GM18951 (cell line): ENCODE results near the gene DBI.

Source experiments
- POLR2A ChIP-seq: IDR thresholded peaks from 4 replicates; pipeline ENCODE4 v1.6.1; 2011; ENCODE audit warnings: mild to moderate bottlenecking; ENCODE audit not compliant: insufficient read length, insufficient read depth; ENCODE audit errors: extremely low read depth
- in situ Hi-C: fragments of 300-500 bp; cut with MboI; formaldehyde crosslinking; loops from one replicate; pipeline ENCODE4 v1.12.0; 2022; ENCODE audit warnings: low sequenced_read_pairs, mixed read lengths, inconsistent platforms; ENCODE audit not compliant: unreplicated experiment

The DBI gene

GRCh38 chr2:119366649-119367471 lies at the start of gene DBI, which contains the start of gene C2orf76:
TSS of gene DBI (plus strand) at chr2:119366977. CDS start at chr2:119367052, 75 bp downstream.
TSS of gene C2orf76 (minus strand) at chr2:119366834. CDS start at chr2:119339959, 26,875 bp downstream.
- peak; percentile 95 for TF ChIP-seq POLR2A
- in situ Hi-C loops = no loop called here

- in situ Hi-C loops = no loop called here
- TF ChIP-seq POLR2A = no peak
Observed at GRCh38 chr2:119317554-119317953, 49.2 kb upstream of the DBI start.

- TF ChIP-seq POLR2A = no peak
- in situ Hi-C loops = no loop called here
Observed at GRCh38 chr2:119319593-119319992, 47.2 kb upstream of the DBI start.

- in situ Hi-C loops = no loop called here
Observed at GRCh38 chr2:119323459-119323858, 43.3 kb upstream of the DBI start.

GRCh38 chr2:119324685-119325270 lies 42.0 kb upstream of the DBI start:
- in situ Hi-C loops = no loop called here
- TF ChIP-seq POLR2A = no peak

More at GRCh38 chr2:119323459-119323858, 43.3 kb upstream of the DBI start:
- no peak for TF ChIP-seq POLR2A

- in situ Hi-C loops = no loop called here
- TF ChIP-seq POLR2A = no peak
Observed at GRCh38 chr2:119326938-119327337, 39.8 kb upstream of the DBI start.

GRCh38 chr2:119327431-119327830 lies 39.3 kb upstream of the DBI start:
- TF ChIP-seq POLR2A = no peak
- in situ Hi-C loops = no loop called here

GRCh38 chr2:119332953-119333352 lies 33.8 kb upstream of the DBI start:
- in situ Hi-C loops = no loop called here
- no peak for TF ChIP-seq POLR2A

- no peak for TF ChIP-seq POLR2A
- in situ Hi-C loops = no loop called here
Observed at GRCh38 chr2:119333360-119333759, 33.4 kb upstream of the DBI start.

GRCh38 chr2:119333833-119334232 lies 32.9 kb upstream of the DBI start:
- in situ Hi-C loops = no loop called here

GRCh38 chr2:119337749-119338148 lies 29.0 kb upstream of the DBI start:
- TF ChIP-seq POLR2A = no peak
- in situ Hi-C loops = no loop called here

More at GRCh38 chr2:119333833-119334232, 32.9 kb upstream of the DBI start:
- no peak for TF ChIP-seq POLR2A

- TF ChIP-seq POLR2A = no peak
Observed at GRCh38 chr2:119338272-119338671, 28.5 kb upstream of the DBI start.

GRCh38 chr2:119338826-119339561 lies 27.8 kb upstream of the DBI start:
- TF ChIP-seq POLR2A = no peak
- in situ Hi-C loops = no loop called here

More at GRCh38 chr2:119338272-119338671, 28.5 kb upstream of the DBI start:
- in situ Hi-C loops = no loop called here
